NCI-H1694 (cell line): ENCODE measurements around the gene DMRTB1.

ENCODE experiments used
- DNase-seq: peaks from one replicate; lab custom pipeline; 2025; lab: John Stamatoyannopoulos, UW

Gene DMRTB1

DNA sequence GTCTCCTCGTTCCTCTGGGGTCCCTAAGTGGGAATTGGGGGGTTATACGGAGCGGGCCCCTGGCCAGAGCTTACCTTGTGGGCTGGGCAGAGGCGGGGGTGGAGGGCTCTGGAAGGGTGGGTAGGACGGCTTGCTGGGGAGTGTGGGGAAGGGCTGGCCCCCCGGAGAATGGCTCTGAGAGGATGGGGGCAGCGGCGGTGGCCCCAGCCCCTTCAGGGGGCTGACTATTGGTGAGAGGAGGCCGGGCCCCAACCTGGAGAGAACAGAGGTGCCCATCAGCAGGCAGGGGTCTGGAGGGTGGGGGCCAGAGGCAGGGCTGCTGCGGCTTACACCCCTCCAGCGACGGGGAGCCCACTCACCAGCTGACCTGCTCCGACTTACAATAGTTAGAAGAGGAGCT is 50.6 kb downstream of the DMRTB1 start:
- DNase-seq, result no peak

DNA sequence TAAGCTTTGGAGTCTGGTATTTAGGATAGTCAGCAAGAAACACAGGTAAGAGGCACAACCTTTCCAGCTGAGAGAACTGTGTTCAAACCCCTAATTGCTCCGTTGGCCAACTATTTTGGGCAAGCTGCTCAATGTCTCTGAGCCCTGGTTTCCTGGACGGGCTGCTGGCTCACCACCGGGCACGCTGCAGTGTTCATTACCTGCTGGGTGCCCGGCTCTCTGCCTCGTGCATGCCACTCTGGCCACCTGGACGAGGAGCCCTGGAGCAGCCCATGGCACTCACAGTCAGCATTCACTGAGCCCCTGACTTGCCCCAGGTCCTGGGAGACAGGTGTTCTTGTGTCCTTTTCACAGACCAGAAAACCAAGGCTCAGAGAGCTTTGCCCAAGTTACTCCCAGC is 51.0 kb downstream of the DMRTB1 start:
- no peak for DNase-seq

DNA sequence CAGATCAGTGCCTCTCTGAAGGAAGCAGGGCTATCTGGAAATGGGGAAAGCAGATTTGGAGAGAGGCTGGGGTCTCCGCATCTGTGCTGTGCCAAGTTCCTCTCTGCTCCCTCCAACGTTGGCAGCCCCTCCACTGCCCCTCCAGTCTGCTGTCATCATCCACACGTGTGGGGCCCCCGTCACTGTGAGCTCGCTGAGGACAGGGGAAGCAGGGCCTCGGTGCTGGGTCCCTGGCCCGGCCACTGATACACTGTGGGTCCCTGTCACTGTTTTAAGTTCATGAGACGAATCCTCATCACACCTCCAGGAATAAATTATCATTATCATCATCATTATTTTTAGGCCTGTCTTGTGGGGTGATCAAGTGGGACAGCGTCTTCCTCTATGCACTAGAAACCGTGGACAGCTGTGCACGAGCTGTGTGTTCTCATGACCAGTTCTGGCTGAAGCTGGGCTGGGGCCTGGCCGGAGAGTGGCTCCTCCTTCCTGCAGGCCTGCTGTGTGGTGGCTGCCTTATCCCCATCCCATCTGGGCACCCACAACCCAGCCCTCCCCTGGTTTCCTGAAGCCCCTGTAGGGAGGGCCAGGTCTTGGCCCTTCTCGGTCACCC is 52.2 kb downstream of the DMRTB1 start:
- no peak for DNase-seq

DNA sequence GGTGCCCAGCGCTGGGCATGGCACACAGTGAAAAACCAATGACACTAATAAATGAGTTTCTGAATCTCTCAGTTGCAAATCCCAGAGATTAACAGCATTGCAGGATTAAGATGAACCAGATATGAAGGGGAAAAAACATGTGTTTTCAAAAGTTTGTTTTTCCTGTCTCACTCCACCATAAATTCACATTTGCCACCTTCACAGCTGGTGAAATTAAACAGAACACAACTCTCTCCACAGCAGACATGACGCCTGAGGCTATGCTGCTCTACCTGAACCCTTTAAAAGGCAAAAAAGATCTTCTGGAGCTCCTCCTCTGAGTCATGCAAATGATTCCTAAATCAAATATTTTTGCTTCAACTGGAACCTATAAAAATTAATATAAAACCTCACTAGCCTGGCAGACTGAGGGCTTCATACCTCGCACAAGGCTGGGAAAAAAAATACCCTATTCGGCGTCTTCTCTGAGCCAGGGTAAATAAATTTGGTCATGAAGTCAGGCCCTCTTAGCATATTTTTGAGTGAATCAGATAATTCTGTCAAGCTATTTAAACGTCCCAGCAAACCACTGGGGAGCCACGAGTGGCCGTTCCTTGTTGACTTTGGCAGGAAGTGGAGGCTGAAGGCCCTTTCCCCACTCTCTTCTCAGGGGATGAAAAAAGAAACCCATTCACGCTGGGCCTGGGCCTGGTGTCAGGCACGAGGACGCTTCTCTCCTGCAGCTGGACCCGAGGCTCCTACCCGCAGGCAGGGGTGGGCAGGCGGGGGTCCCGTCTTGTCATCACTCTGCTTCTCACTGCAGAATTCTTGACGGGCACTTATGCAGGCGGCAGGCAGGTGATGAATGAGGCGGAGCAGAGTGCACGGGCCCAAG is 53.0 kb downstream of the DMRTB1 start:
- DNase-seq, result no peak

DNA sequence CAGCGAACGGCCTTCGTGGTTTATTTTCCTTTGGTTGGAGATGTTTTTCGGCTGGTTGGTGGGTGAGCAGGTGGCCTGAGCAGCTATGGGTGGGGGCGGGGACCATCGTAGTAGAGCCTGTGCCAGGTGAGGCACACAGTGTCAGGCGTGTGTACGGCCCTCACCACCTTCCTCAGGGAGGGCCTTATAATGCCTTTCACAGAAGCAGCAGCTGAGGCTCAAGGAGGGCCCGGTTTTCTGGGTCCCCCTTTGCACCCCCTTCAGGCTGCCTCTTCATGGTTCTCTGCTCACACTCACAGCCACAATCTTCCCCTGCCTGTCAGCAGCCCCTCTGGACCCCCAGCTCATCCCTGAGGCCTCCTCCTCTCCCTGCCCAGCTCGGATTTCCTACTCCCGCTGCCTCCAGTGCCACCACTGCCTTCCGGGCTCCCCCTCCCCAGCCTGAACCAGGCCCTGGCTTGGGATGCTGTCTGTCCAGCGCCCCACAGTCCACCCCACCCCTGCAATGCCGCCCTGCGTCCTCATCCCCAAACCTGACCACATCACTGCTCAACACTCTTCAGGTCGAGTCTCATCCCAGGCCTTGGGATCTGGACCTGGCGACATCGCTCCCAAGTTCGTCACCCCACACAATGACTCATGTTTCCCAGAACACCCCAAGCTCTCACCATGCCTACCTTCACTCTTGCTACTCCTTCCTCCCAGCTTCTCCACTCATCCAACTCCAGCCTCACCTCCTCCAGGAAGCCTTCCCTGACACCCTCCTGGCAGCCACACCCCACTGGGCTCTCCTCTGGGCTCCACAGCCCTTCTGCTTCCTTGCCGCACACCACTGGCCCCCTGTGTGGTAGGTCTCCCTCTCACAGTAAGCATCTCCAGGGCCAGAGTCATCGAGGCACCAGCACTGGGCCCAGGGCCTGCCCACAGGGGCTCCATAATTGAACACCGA is 53.9 kb downstream of the DMRTB1 start:
- DNase-seq, result no peak

DNA sequence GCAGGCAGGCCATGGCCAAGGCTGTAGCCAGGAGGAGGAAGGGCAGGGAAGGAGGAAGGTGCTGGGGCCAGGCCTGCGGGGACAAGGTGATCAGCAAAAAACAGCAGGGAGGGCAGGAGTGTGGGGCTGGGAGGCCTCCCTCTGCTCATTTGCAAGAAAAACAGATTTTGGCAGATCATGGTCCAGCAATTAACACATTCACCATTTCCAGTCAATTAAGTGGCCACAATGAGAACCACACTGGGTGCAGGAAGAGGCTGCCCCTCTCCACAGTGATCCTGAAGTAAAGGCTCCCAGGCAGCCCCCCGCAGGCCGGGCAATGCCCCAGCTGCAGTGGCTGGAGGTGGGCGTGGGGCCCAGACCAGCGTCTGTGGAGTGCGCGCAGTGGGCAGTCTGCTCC is 54.6 kb downstream of the DMRTB1 start:
- no peak for DNase-seq

DNA sequence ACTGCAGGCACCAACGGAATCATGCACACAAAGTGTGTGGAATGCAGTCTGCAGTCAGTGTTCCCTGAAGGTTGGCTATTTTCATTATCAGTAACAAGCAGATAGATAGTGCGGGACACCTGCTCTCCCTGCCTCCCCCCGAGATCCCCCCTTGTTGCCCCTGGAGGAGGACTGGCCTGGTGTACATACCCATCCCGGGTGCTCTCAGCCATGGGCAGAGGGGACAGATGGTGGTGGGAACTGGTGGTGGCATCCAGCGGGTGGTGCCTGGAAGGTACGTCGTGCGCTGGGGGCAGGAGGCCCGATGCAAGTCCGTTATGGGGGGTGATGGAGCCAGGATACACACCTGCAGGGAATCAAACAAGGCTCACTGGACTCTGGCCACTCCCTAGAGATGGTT is 55.2 kb downstream of the DMRTB1 start:
- no peak for DNase-seq

DNA sequence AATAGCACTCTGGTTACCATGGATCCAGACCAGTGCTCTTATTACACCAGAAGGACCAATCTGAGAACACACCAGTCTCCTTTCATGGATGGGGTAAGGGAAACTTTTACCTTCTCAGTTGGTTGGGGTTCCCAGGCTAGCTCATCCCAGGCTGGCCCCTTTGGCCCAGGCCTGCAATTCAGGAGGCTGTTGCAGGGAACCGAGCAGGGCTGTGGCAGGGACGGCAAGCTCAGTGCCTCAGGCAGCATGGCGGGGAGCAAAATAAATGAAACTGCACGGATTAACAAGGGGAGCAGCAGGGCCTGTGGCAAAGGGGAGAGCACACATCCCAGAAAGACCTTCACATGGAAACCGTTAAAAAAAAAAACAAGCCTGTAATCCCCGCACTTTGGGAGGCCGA is 57.0 kb downstream of the DMRTB1 start:
- no peak for DNase-seq
